Measurements from ENCODE around the gene ZNF345. TPM values are rescaled to one million over a fixed set of nuclear protein-coding genes. Genes with fewer than 3 reads are reported as not detected.
A peak's percentile ranks its signal among the peaks of the same experiment; 100 is the strongest.

Gene ZNF345
- total and polyA plus RNA-seq, 2 donors: 6.2 to 6.9 TPM

GRCh38 chr19:36894849-36895383, 44.2 kb downstream of the ZNF345 start:
- Histone ChIP-seq H3K4me3 (ENCODE audit: low read length in 2 of 2) (no peak overlapping the region), H3K4me1 (ENCODE audit: control insufficient read depth in 2 of 2, insufficient read depth in 2 of 2, low read length in 2 of 2) (no peaks in the 10 kb centered on the region), H3K27me3 (ENCODE audit: control insufficient read depth in 2 of 2, insufficient read depth in 1 of 2, low read length in 1 of 2) (no peaks in the 10 kb centered on the region), H3K27ac (ENCODE audit: low read depth in 1 of 2, low read length in 1 of 2) (no peak overlapping the region), H3K9me3 (ENCODE audit: control insufficient read depth in 2 of 2, insufficient read depth in 1 of 2, low read length in 1 of 2) (peaks cover 17 to 30% of the 10 kb centered on the region in 2 donors), H3K36me3 (ENCODE audit: control insufficient read depth in 2 of 2, insufficient read depth in 2 of 2, low read length in 1 of 2) (peaks cover 21 to 39% of the 10 kb centered on the region in 2 donors)
- no peak for DNase-seq (ENCODE audit: low read depth in 6 of 9, low spot score in 9 of 9)
- 100% methylated on average over 2 of the region's 2 CpGs for WGBS

GRCh38 chr19:36898422-36898821, 47.7 kb downstream of the ZNF345 start:
- H3K4me1 ChIP-seq (ENCODE audit: control insufficient read depth in 2 of 2, insufficient read depth in 2 of 2, low read length in 2 of 2): no peaks in the 10 kb centered on the region
- peaks cover 12 to 14% of the 10 kb centered on the region in 2 donors for H3K9me3 ChIP-seq (ENCODE audit: control insufficient read depth in 2 of 2, insufficient read depth in 1 of 2, low read length in 1 of 2)
- H3K4me3 ChIP-seq (ENCODE audit: low read length in 2 of 2): no peak overlapping the region
- peaks cover 6 to 29% of the 10 kb centered on the region in 2 donors for H3K36me3 ChIP-seq (ENCODE audit: control insufficient read depth in 2 of 2, insufficient read depth in 2 of 2, low read length in 1 of 2)
- no peak overlapping the region for H3K27ac ChIP-seq (ENCODE audit: low read depth in 1 of 2, low read length in 1 of 2)
- no peak for DNase-seq (ENCODE audit: low read depth in 6 of 9, low spot score in 9 of 9)
- no peaks in the 10 kb centered on the region for H3K27me3 ChIP-seq (ENCODE audit: control insufficient read depth in 2 of 2, insufficient read depth in 1 of 2, low read length in 1 of 2)
- WGBS: 98% methylated on average over 4 of the region's 4 CpGs

- Histone ChIP-seq H3K27ac (ENCODE audit: low read depth in 1 of 2, low read length in 1 of 2) (peak within 1 kb of the TSS; percentile 97 to 99), H3K9me3 (ENCODE audit: control insufficient read depth in 2 of 2, insufficient read depth in 1 of 2, low read length in 1 of 2) (peaks cover 0 to 3% of the 10 kb centered on the region in 2 donors), H3K36me3 (ENCODE audit: control insufficient read depth in 2 of 2, insufficient read depth in 2 of 2, low read length in 1 of 2) (peaks cover 6 to 11% of the 10 kb centered on the region in 2 donors), H3K4me3 (ENCODE audit: low read length in 2 of 2) (peak within 1 kb of the TSS; percentile 74 to 88), H3K27me3 (ENCODE audit: control insufficient read depth in 2 of 2, insufficient read depth in 1 of 2, low read length in 1 of 2) (no peaks in the 10 kb centered on the region), H3K4me1 (ENCODE audit: control insufficient read depth in 2 of 2, insufficient read depth in 2 of 2, low read length in 2 of 2) (peaks cover 5 to 9% of the 10 kb centered on the region in 2 donors)
- under 1% methylated on average over 57 of the region's 57 CpGs for WGBS
- peak; percentile 83 to 97 (median 89) for DNase-seq (ENCODE audit: low read depth in 6 of 9, low spot score in 9 of 9)
Measured at GRCh38 chr19:36915992-36916830, 65.5 kb downstream of the ZNF345 start, which contains the start of the genes ZNF568 and ZNF829. Gene ZNF568, plus strand, starts transcription at chr19:36916332. Its CDS starts 6,439 bp downstream, at chr19:36922771. Gene ZNF829, minus strand, starts transcription at chr19:36916291. Its CDS starts 1,124 bp downstream, at chr19:36915167.

GRCh38 chr19:36916991-36917390, 66.3 kb downstream of the ZNF345 start:
- H3K9me3 ChIP-seq (ENCODE audit: control insufficient read depth in 2 of 2, insufficient read depth in 1 of 2, low read length in 1 of 2): peaks cover 0 to 3% of the 10 kb centered on the region in 2 donors
- peaks cover 6% of the 10 kb centered on the region in 2 donors for H3K36me3 ChIP-seq (ENCODE audit: control insufficient read depth in 2 of 2, insufficient read depth in 2 of 2, low read length in 1 of 2)
- peaks cover 5 to 9% of the 10 kb centered on the region in 2 donors for H3K4me1 ChIP-seq (ENCODE audit: control insufficient read depth in 2 of 2, insufficient read depth in 2 of 2, low read length in 2 of 2)
- peak overlapping the region; percentile 74 to 88 for H3K4me3 ChIP-seq (ENCODE audit: low read length in 2 of 2)
- no peaks in the 10 kb centered on the region for H3K27me3 ChIP-seq (ENCODE audit: control insufficient read depth in 2 of 2, insufficient read depth in 1 of 2, low read length in 1 of 2)
- DNase-seq (ENCODE audit: low read depth in 6 of 9, low spot score in 9 of 9): peak in 1 of 9 donors; percentile 1
- H3K27ac ChIP-seq (ENCODE audit: low read depth in 1 of 2, low read length in 1 of 2): peak overlapping the region in 1 of 2 donors; percentile 97
- WGBS: 85% methylated on average over 7 of the region's 7 CpGs

GRCh38 chr19:36918090-36918489, 67.4 kb downstream of the ZNF345 start:
- WGBS: 99% methylated on average over 9 of the region's 9 CpGs
- Histone ChIP-seq H3K9me3 (ENCODE audit: control insufficient read depth in 2 of 2, insufficient read depth in 1 of 2, low read length in 1 of 2) (peaks cover 0 to 3% of the 10 kb centered on the region in 2 donors), H3K36me3 (ENCODE audit: control insufficient read depth in 2 of 2, insufficient read depth in 2 of 2, low read length in 1 of 2) (peaks cover 6% of the 10 kb centered on the region in 2 donors), H3K4me3 (ENCODE audit: low read length in 2 of 2) (no peak overlapping the region), H3K27ac (ENCODE audit: low read depth in 1 of 2, low read length in 1 of 2) (no peak overlapping the region), H3K27me3 (ENCODE audit: control insufficient read depth in 2 of 2, insufficient read depth in 1 of 2, low read length in 1 of 2) (no peaks in the 10 kb centered on the region), H3K4me1 (ENCODE audit: control insufficient read depth in 2 of 2, insufficient read depth in 2 of 2, low read length in 2 of 2) (peaks cover 5 to 9% of the 10 kb centered on the region in 2 donors)
- no peak for DNase-seq (ENCODE audit: low read depth in 6 of 9, low spot score in 9 of 9)

Other genes with a start within 250 kb of the ZNF345 start
- 8.6 TPM for gene ZNF382, start 245.6 kb upstream of the ZNF345 start, total RNA-seq
- 3.9 TPM for gene ZNF382, start 245.6 kb upstream of the ZNF345 start, polyA plus RNA-seq
- gene ZNF461, start 184.0 kb upstream of the ZNF345 start, total RNA-seq: 5.0 TPM
- gene ZNF461, start 184.0 kb upstream of the ZNF345 start, polyA plus RNA-seq: 9.1 TPM
- gene ZNF567, start 163.3 kb upstream of the ZNF345 start, total RNA-seq: 12.1 TPM
- 5.7 TPM for gene ZNF567, start 163.3 kb upstream of the ZNF345 start, polyA plus RNA-seq
- gene ZNF850, start 78.1 kb upstream of the ZNF345 start, total RNA-seq: 1.7 TPM
- gene ZNF850, start 78.1 kb upstream of the ZNF345 start, polyA plus RNA-seq: 0.78 TPM
- gene ZNF790, start 12.5 kb upstream of the ZNF345 start, total RNA-seq: 5.7 TPM
- 4.8 TPM for gene ZNF790, start 12.5 kb upstream of the ZNF345 start, polyA plus RNA-seq
- gene ZNF829, start 65.4 kb downstream of the ZNF345 start, total RNA-seq: 4.0 TPM
- gene ZNF829, start 65.4 kb downstream of the ZNF345 start, polyA plus RNA-seq: 2.2 TPM
- gene ZNF568, start 65.5 kb downstream of the ZNF345 start, total RNA-seq: 7.4 TPM
- 6.4 TPM for gene ZNF568, start 65.5 kb downstream of the ZNF345 start, polyA plus RNA-seq
- gene ZNF420, start 227.6 kb downstream of the ZNF345 start, total RNA-seq: 13.7 TPM
- 8.2 TPM for gene ZNF420, start 227.6 kb downstream of the ZNF345 start, polyA plus RNA-seq

Data from thymus (tissue), 11 donors.